Right ventricle myocardium inferior (tissue), 1 donor: Measurements from ENCODE around the gene ZMYND8. TPM values are rescaled to one million over a fixed set of nuclear protein-coding genes. Genes with fewer than 3 reads are reported as not detected.

Source experiments
- ATAC-seq: fragments of 200-7000 bp; cut with Tn5 transposase; one replicate; pipeline ENCODE4 v1.9.1; 2020; ENCODE audit warnings: mild to moderate bottlenecking, moderate library complexity
- DNase-seq: peaks from one replicate; pipeline ENCODE4 v3.0.0; 2021; ENCODE audit errors: missing footprints
- intact Hi-C: fragments of 100-400 bp; cut with DNase I; formaldehyde crosslinking; loops from one replicate; pipeline ENCODE4 v1.11.0; 2022
- total RNA-seq: library from RNA; stranded (reverse); fragmentation: NEBNext Ultra II Directional; extraction: Animal tissue kit (Norgen Biotek cat#: 25700); gene quantifications from one replicate; pipeline ENCODE4 v1.2.1, GENCODE V29; 2021
- donor health status: DM: no; HTN: yes; CAD: no; lungs with severe emphysema.

The ZMYND8 gene
- total RNA-seq, 1 donor from 2014 or later, result 36.1 TPM

- intact Hi-C loops, result no loop called here
- DNase-seq, result peak; percentile 91
- ATAC-seq, result peak; percentile 44
Observed at GRCh38 chr20:47357296-47358038, 968 bp upstream of the ZMYND8 start.

GRCh38 chr20:47356220-47356525 is 326 bp downstream of the ZMYND8 start:
- ATAC-seq (no peak), DNase-seq (no peak)
- intact Hi-C loops, result no loop called here

- no peak for ATAC-seq
- intact Hi-C loops, result no loop called here
Observed at GRCh38 chr20:47355489-47356219, 845 bp downstream of the ZMYND8 start.

GRCh38 chr20:47354714-47355488 is 1.6 kb downstream of the ZMYND8 start:
- ATAC-seq (no peak), DNase-seq (no peak)
- intact Hi-C loops, result no loop called here

More at GRCh38 chr20:47355489-47356219, 845 bp downstream of the ZMYND8 start:
- DNase-seq, result no peak

- intact Hi-C loops, result no loop called here
- no peak for ATAC-seq
Observed at GRCh38 chr20:47354464-47354713, 2.1 kb downstream of the ZMYND8 start.

GRCh38 chr20:47353692-47354463 is 2.6 kb downstream of the ZMYND8 start:
- DNase-seq (no peak), ATAC-seq (no peak)
- intact Hi-C loops, result no loop called here

More at GRCh38 chr20:47354464-47354713, 2.1 kb downstream of the ZMYND8 start:
- DNase-seq, result no peak

GRCh38 chr20:47353239-47353691 is 3.2 kb downstream of the ZMYND8 start:
- DNase-seq, result no peak
- intact Hi-C loops, result no loop called here
- ATAC-seq, result no peak

- intact Hi-C loops, result no loop called here
- ATAC-seq (peak; percentile 47), DNase-seq (peak; percentile 73)
Observed at GRCh38 chr20:47352332-47353238, 3.9 kb downstream of the ZMYND8 start.

GRCh38 chr20:47351643-47352331 is 4.7 kb downstream of the ZMYND8 start:
- peak; percentile 18 for ATAC-seq
- DNase-seq, result no peak

GRCh38 chr20:47350691-47351545 is 5.6 kb downstream of the ZMYND8 start:
- ATAC-seq (no peak), DNase-seq (no peak)
- intact Hi-C loops, result loop anchor here (2.0 kb wide), 1 partner anchor 14 kb away; no protein-coding TSS in a partner anchor

More at GRCh38 chr20:47351643-47352331, 4.7 kb downstream of the ZMYND8 start:
- intact Hi-C loops, result loop anchor here (2.0 kb wide), 1 partner anchor 15 kb away; no protein-coding TSS in a partner anchor

- intact Hi-C loops, result loop anchor here (2.0 kb wide), 1 partner anchor 13 kb away; no protein-coding TSS in a partner anchor
- ATAC-seq (no peak), DNase-seq (no peak)
Observed at GRCh38 chr20:47350181-47350550, 6.3 kb downstream of the ZMYND8 start.

GRCh38 chr20:47349365-47350180 is 6.9 kb downstream of the ZMYND8 start:
- intact Hi-C loops, result loop anchor here (2.0 kb wide), 1 partner anchor 13 kb away; no protein-coding TSS in a partner anchor
- no peak for ATAC-seq

GRCh38 chr20:47348539-47349142 is 7.9 kb downstream of the ZMYND8 start:
- ATAC-seq, result no peak
- intact Hi-C loops, result no loop called here
- no peak for DNase-seq

More at GRCh38 chr20:47349365-47350180, 6.9 kb downstream of the ZMYND8 start:
- DNase-seq, result no peak

- intact Hi-C loops, result no loop called here
- ATAC-seq (no peak), DNase-seq (no peak)
Observed at GRCh38 chr20:47347661-47348435, 8.7 kb downstream of the ZMYND8 start.
